Suprapubic skin (tissue), 4 donors: Measurements from ENCODE around the gene CTSG. TPM values are rescaled to one million over a fixed set of nuclear protein-coding genes. Genes with fewer than 3 reads are reported as not detected.
"Not testable (repeated sequence)": the region's sequence is repeated elsewhere in the genome, so short reads cannot be mapped to it uniquely, and the experiment has no call there.

Source experiments
- DNase-seq, 2 donors: peaks; one replicate each; pipeline ENCODE4 v3.0.0-alpha.2; 2019; ENCODE audit warnings: low spot score in 2 of 2
- H3K27ac ChIP-seq: fragments of 200-600 bp; sonication (generic); one replicate; pipeline ENCODE4 v1.5.1; 2019
- H3K27me3 ChIP-seq: fragments of 200-600 bp; sonication (generic); one replicate; pipeline ENCODE4 v1.5.1; 2019
- H3K36me3 ChIP-seq: fragments of 200-600 bp; sonication (generic); one replicate; pipeline ENCODE4 v1.5.1; 2019
- H3K4me1 ChIP-seq: fragments of 200-600 bp; sonication (generic); one replicate; pipeline ENCODE4 v1.5.1; 2019
- H3K4me3 ChIP-seq: fragments of 200-600 bp; sonication (generic); one replicate; pipeline ENCODE4 v1.5.1; 2019; ENCODE audit warnings: mild to moderate bottlenecking
- H3K9me3 ChIP-seq: fragments of 200-600 bp; sonication (generic); one replicate; pipeline ENCODE4 v1.5.1; 2019
- EP300 ChIP-seq: sonication (generic); formaldehyde crosslinking; IDR thresholded peaks from one replicate; pipeline ENCODE4 v1.6.1; 2017; ENCODE audit warnings: antibody characterized with exemption
- POLR2A ChIP-seq, 2 donors: fragments of 450-650 bp; IDR thresholded peaks; one replicate each; pipeline ENCODE4 v1.6.1; 2017; ENCODE audit warnings: antibody characterized with exemption in 2 of 2, mild to moderate bottlenecking in 2 of 2, moderate library complexity in 2 of 2
- POLR2AphosphoS5 ChIP-seq, 3 donors: sonication (generic); formaldehyde crosslinking; IDR thresholded peaks; one replicate each; pipeline ENCODE4 v1.6.1; 2017; ENCODE audit warnings: antibody characterized with exemption in 3 of 3
- WGBS: methylation state at CpG from one replicate; pipeline ENCODE4 v1.1.5; 2018; 5-methylcytosine and 5-hydroxymethylcytosine counted together
- total RNA-seq, 4 donors: library from RNA; depleted of rRNA; stranded (reverse); fragments of >200 nt; gene quantifications; one replicate each; pipeline ENCODE4 v1.1.0, GENCODE V29; 2016
- TF ChIP-seq, protein P1 (sequence below), 2 donors: fragments of 200-600 bp in 1 of 2; fragments of 450-650 bp in 1 of 2; sonication (generic) in 1 of 2; IDR thresholded peaks; one replicate each; pipeline ENCODE4 v1.5.1; 2016 to 2019; ENCODE audit warnings: antibody characterized with exemption in 2 of 2, mild to moderate bottlenecking in 1 of 2, moderate library complexity in 1 of 2

CTSG gene
- total RNA-seq, 4 donors from 2014 or later, result 0.89 to 4.5 TPM; not detected in 2

DNA sequence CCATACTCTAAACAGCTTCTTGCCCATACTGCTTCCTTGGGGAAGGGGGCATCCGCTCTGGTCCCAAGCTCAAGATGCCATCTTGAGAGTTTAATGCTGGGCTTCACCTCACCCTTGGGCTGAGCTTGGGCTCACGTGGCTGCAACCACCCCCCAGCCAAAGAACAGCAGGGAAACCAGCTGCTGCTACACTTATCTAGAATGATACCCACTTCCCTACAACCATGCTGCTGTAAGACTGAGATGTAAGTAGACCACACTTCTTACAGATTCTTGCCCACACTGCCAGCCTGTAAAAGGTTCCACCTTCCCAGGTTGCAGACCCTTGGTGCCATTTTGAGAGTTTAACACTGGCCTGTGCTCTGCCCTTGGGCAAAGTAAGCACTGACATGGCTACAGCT, 9.7 kb downstream of the CTSG start:
- Histone ChIP-seq H3K36me3 (no peaks in the 10 kb centered on the region), H3K9me3 (no peaks in the 10 kb centered on the region), H3K4me1 (no peaks in the 10 kb centered on the region), H3K27ac (no peak overlapping the region), H3K4me3 (no peak overlapping the region), H3K27me3 (no peaks in the 10 kb centered on the region)
- 79% methylated on average over 2 of the region's 2 CpGs for WGBS
- no peak for TF ChIP-seq POLR2A (IDR thresholded peaks at IDR 0.05)
- no peak for TF ChIP-seq EP300
- TF ChIP-seq, protein P1, sequence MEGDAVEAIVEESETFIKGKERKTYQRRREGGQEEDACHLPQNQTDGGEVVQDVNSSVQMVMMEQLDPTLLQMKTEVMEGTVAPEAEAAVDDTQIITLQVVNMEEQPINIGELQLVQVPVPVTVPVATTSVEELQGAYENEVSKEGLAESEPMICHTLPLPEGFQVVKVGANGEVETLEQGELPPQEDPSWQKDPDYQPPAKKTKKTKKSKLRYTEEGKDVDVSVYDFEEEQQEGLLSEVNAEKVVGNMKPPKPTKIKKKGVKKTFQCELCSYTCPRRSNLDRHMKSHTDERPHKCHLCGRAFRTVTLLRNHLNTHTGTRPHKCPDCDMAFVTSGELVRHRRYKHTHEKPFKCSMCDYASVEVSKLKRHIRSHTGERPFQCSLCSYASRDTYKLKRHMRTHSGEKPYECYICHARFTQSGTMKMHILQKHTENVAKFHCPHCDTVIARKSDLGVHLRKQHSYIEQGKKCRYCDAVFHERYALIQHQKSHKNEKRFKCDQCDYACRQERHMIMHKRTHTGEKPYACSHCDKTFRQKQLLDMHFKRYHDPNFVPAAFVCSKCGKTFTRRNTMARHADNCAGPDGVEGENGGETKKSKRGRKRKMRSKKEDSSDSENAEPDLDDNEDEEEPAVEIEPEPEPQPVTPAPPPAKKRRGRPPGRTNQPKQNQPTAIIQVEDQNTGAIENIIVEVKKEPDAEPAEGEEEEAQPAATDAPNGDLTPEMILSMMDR (IDR thresholded peaks at IDR 0.05), result no peak
- no peak for TF ChIP-seq POLR2AphosphoS5 (IDR thresholded peaks at IDR 0.05)
- no peak for DNase-seq

DNA sequence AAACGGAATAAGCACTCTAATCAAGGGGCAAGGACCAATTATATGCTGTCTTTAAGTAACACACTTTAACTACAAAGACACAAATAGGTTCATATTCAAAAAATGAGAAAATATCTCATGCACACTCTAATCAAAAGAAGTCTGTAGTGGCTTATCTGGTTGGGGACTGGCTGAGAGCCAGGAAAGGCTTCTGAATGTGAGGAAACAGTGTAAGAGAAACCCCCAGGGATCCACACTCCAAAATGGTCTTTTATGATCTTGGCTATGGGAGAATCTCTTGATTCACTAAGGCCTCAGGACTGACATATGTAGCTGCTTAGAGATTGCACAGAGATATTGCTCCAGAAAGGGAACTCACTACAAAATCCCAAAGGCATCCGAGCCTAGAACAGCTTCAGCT, 10.3 kb downstream of the CTSG start:
- no peaks in the 10 kb centered on the region for H3K36me3 ChIP-seq
- 71% methylated on average over 2 of the region's 2 CpGs for WGBS
- H3K4me3 ChIP-seq, result no peak overlapping the region
- DNase-seq, result no peak
- no peaks in the 10 kb centered on the region for H3K4me1 ChIP-seq
- no peak overlapping the region for H3K27ac ChIP-seq
- no peaks in the 10 kb centered on the region for H3K9me3 ChIP-seq
- no peaks in the 10 kb centered on the region for H3K27me3 ChIP-seq
- TF ChIP-seq, protein P1 (IDR thresholded peaks at IDR 0.05), result no peak
- TF ChIP-seq POLR2AphosphoS5 (IDR thresholded peaks at IDR 0.05) (no peak), EP300 (no peak), POLR2A (IDR thresholded peaks at IDR 0.05) (no peak)

DNA sequence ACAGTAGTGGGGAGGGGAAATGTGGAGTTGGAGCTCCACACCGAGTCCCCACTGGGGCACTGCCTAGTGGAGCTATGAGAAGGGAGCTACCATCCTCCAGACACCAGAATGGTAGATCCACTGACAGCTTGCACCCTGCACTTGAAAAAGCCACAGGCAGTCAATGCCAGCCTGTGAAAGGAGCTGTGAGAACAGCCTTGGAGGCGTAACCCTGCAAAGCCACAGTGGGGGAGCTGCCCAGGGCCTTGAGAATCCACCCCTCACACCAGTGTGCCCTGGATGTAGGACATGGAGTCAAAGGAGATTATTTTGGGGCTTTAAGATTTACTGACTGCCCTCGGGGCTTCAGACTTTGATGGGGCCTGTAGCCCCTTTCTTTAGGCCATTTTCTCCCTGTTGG, 12.5 kb downstream of the CTSG start:
- Histone ChIP-seq H3K9me3 (no peaks in the 10 kb centered on the region), H3K27ac (no peak overlapping the region), H3K4me3 (no peak overlapping the region), H3K36me3 (no peaks in the 10 kb centered on the region), H3K4me1 (no peaks in the 10 kb centered on the region), H3K27me3 (no peaks in the 10 kb centered on the region)
- DNase-seq, result no peak
- WGBS, result 81% methylated on average over 2 of the region's 3 CpGs
- TF ChIP-seq EP300 (no peak), POLR2A (IDR thresholded peaks at IDR 0.05) (no peak), POLR2AphosphoS5 (IDR thresholded peaks at IDR 0.05) (no peak)
- TF ChIP-seq, protein P1 (IDR thresholded peaks at IDR 0.05), result no peak

DNA sequence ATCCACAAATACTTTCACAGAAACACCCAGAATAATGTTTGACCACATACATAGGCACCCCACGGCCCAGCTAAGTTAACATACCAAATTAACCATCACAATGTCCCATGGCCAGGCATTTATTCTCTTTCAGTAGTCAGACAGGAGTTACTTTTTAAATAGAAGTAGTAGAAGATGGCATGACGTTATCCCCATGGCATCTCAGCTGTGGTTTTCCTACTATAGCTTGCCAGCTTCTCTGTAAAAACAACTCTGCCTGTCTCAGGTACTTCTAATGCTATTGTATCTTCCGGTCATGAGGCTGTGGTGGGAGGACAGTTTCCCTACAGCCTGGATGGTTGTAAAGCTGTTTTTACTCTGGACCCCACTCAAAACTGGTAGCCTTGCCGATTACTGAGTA, 19.3 kb downstream of the CTSG start:
- H3K27ac ChIP-seq, result no peak overlapping the region
- no peaks in the 10 kb centered on the region for H3K9me3 ChIP-seq
- no peaks in the 10 kb centered on the region for H3K27me3 ChIP-seq
- no peaks in the 10 kb centered on the region for H3K36me3 ChIP-seq
- TF ChIP-seq, protein P1 (IDR thresholded peaks at IDR 0.05), result no peak
- no peak for TF ChIP-seq POLR2A (IDR thresholded peaks at IDR 0.05)
- TF ChIP-seq EP300, result no peak
- TF ChIP-seq POLR2AphosphoS5 (IDR thresholded peaks at IDR 0.05), result no peak
- H3K4me3 ChIP-seq, result no peak overlapping the region
- 53% methylated on average over 4 of the region's 4 CpGs for WGBS
- no peaks in the 10 kb centered on the region for H3K4me1 ChIP-seq
- DNase-seq, result no peak

DNA sequence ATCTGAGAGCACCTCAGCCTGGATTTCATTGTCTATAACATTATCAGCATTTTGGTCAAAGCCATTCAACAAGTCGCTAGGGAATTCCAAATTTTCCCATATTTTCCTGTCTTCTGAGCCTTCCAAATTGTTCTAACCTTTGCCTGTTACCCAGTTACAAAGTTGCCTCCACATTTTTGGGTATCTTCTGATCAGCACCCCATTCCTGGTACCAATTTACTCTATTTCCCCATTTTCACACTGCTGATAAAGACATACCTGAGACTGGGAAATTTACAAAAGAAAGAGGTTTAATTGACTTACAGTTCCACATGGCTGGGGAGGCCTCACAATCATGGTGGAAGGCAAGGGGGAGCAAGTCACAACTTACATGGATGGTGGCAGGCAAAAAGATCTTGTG, 27.0 kb downstream of the CTSG start:
- not testable (repeated sequence) for DNase-seq, H3K4me3 ChIP-seq, H3K27me3 ChIP-seq, H3K27ac ChIP-seq, H3K4me1 ChIP-seq, H3K36me3 ChIP-seq, H3K9me3 ChIP-seq
- 45% methylated on average over 1 of the region's 1 CpG for WGBS

DNA sequence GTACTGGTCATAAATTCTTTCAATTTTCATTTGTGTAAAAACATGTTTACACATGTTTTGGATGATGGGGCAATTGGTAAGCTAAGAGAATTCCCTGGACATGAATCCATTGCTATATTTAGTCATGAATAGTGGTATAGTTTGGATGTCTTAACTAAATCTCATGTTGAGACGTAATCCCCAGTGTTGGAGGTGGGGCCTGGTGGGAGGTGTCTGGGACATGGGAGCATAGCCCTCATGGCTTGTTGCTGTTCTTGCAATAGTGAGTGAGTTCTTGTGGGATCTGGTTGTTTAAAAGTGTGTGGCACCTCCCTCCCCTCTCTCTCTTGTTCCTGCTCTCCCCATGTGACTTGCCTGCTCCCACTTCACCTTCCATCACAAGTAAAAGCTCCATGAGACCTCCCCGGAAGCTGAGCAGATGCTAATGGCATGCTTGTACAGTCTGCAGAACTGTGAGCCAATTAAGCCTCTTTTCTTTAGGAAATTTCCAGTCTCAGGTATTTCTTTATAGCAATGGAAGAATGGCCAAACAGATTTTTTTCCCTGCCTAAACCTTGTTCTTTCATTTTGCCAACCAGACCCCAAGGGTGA, 33.6 kb downstream of the CTSG start:
- TF ChIP-seq POLR2A (IDR thresholded peaks at IDR 0.05) (no peak), POLR2AphosphoS5 (IDR thresholded peaks at IDR 0.05) (no peak), EP300 (no peak)
- TF ChIP-seq, protein P1 (IDR thresholded peaks at IDR 0.05), result no peak
- H3K36me3 ChIP-seq, result no peaks in the 10 kb centered on the region
- DNase-seq, result no peak
- H3K4me3 ChIP-seq, result no peak overlapping the region
- H3K27me3 ChIP-seq, result no peaks in the 10 kb centered on the region
- 86% methylated on average over 2 of the region's 2 CpGs for WGBS
- H3K9me3 ChIP-seq, result peaks cover 7% of the 10 kb centered on the region
- no peak overlapping the region for H3K27ac ChIP-seq
- no peaks in the 10 kb centered on the region for H3K4me1 ChIP-seq
